Right cardiac atrium (tissue), 5 donors: ENCODE results near the gene MRGPRX3. TPM values are rescaled to one million over a fixed set of nuclear protein-coding genes. Genes with fewer than 3 reads are reported as not detected.
A peak's percentile ranks its signal among the peaks of the same experiment; 100 is the strongest.
"Not testable (repeated sequence)": the region's sequence is repeated elsewhere in the genome, so short reads cannot be mapped to it uniquely, and the experiment has no call there.

Experiments
- ATAC-seq, 2 donors: fragments of 200-7000 bp; cut with Tn5 transposase; one replicate each; pipeline versions ENCODE4 v1.8.0 to v1.9.1; 2020; ENCODE audit warnings: moderate library complexity in 2 of 2, mild to moderate bottlenecking in 1 of 2
- DNase-seq, 3 donors: peaks; one replicate each; pipeline ENCODE4 v3.0.0-alpha.2; 2020
- H3K27ac ChIP-seq: one replicate; pipeline ENCODE4 v1.5.1; 2013; ENCODE audit warnings: mild to moderate bottlenecking, low read length, control low read depth, moderate library complexity
- H3K27me3 ChIP-seq: one replicate; pipeline ENCODE4 v1.6.1; 2013; ENCODE audit not compliant: control insufficient read depth, insufficient read depth
- H3K4me1 ChIP-seq: one replicate; pipeline ENCODE4 v1.6.1; 2013; ENCODE audit warnings: low read length; ENCODE audit not compliant: control insufficient read depth, insufficient read depth
- H3K4me3 ChIP-seq: one replicate; pipeline ENCODE4 v1.5.1; 2013; ENCODE audit warnings: low read length, control low read depth
- H3K9me3 ChIP-seq: one replicate; pipeline ENCODE4 v1.6.1; 2013; ENCODE audit warnings: low read length; ENCODE audit not compliant: control insufficient read depth
- WGBS: extraction: QIAGEN DNeasy Blood & Tissue Kit; methylation state at CpG from one replicate; pipeline ENCODE4 v1.1.7; 2013; 5-methylcytosine and 5-hydroxymethylcytosine counted together
- intact Hi-C, 4 donors: fragments of 100-400 bp; cut with DNase I; formaldehyde crosslinking; loops; one replicate each; pipeline versions ENCODE4 v1.11.0 to v1.14.0; 2022 to 2023
- polyA plus RNA-seq: library from polyadenylated mRNA; stranded (reverse); fragments of 200-250 nt; gene quantifications from one replicate; pipeline ENCODE4 v1.2.3, GENCODE V29; 2013
- total RNA-seq, 4 donors: library from RNA; stranded (reverse); fragmentation: NEBNext Ultra II Directional; extraction: Animal tissue kit (Norgen Biotek cat#: 25700); gene quantifications; one replicate each; pipeline ENCODE4 v1.2.1, GENCODE V29; 2021
- donor health status: healthy with polysubstance abuse.
- donor health status: DM: no; HTN: yes; CAD: no.
- donor health status: DM: no; HTN: no; CAD: no.
- donor health status: DM: no; HTN: yes; CAD: no; lungs with severe emphysema.
- donor health status: DM: yes; HTN: yes; CAD: no.

MRGPRX3 gene
- total and polyA plus RNA-seq, 5 donors: not detected

DNA sequence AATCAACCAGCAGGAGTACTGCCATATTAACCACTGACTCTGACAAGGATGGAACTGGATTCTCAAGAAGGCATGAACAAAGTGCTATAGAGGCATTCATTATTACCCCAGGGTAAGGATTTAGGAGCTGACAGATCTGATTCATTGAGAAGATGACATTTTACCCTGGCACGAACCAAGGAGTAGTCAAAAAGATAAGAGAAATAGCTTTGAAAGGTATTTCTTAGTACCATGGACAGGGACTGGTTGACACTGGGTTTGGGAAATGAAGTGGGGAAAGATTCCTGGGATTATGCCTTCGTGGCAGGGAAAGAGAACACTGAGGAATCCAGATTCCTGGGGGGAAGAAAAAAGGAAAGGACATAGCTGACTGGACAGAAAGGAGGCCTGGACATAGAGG lies 21.4 kb upstream of the MRGPRX3 start:
- H3K4me3 ChIP-seq: no peak overlapping the region
- DNase-seq (no peak), ATAC-seq (no peak)
- no peaks in the 10 kb centered on the region for H3K27me3 ChIP-seq
- H3K27ac ChIP-seq: no peak overlapping the region
- no peaks in the 10 kb centered on the region for H3K9me3 ChIP-seq
- WGBS: 13% methylated on average over 2 of the region's 2 CpGs
- intact Hi-C loops: no loop called here
- no peaks in the 10 kb centered on the region for H3K4me1 ChIP-seq

DNA sequence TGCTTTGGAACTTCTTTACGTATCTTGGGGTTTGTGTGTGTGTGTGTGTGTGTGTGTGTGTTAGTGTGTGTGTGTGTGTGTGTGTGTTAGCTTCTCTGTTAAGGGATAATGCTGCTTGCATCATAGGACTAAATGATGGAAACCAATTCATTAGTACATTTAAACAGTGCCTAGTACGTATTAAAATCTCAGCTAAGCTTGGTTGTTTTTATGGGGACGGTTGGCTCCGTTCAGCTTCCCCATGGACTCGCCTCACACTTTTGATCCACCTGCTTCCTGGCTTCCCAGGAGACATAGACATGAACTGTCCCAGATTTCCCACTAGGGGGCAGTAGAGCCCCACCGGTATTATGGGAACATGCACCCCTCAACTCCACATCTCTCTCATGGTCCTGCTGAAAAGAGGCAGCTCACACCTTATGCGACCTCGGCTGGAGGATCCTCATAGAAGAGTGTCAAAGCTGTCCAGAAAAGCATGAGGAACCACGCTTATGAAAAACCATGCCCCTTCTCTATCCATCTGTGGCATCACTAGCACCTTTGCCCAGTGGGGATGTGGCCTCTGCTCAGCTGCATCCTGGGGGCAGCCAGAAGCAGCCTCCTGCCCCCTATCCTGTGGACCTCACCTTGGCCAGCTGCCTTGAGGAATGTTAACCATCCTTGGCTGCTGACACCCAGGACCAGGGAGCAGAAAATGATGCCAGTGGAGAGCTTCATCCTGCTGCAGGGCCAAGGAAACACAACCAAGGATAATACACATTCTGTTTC lies 16.8 kb upstream of the MRGPRX3 start:
- Histone ChIP-seq H3K4me3 (no peak overlapping the region), H3K4me1 (no peaks in the 10 kb centered on the region), H3K27me3 (no peaks in the 10 kb centered on the region), H3K9me3 (no peaks in the 10 kb centered on the region), H3K27ac (no peak overlapping the region)
- ATAC-seq (peak; percentile 85 to 88), DNase-seq (peak in 2 of 3 donors; percentile 20 to 49)
- 2% methylated on average over 9 of the region's 9 CpGs for WGBS
- intact Hi-C loops: no loop called here

DNA sequence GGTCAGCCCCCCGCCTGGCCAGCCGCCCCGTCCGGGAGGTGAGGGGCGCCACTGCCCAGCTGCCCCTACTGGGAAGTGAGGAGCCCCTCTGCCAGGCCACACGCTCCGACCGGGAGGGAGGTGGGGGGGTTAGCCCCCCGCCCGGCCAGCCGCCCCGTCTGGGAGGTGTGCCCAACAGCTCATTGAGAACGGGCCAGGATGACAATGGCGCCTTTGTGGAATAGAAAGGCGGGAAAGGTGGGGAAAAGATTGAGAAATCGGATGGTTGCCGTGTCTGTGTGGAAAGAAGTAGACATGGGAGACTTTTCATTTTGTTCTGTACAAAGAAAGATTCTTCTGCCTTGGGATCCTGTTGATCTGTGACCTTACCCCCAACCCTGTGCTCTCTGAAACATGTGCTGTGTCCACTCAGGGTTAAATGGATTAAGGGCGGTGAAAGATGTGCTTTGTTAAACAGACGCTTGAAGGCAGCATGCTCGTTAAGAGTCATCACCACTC lies 11.0 kb upstream of the MRGPRX3 start:
- H3K4me3 ChIP-seq, H3K4me1 ChIP-seq, H3K27me3 ChIP-seq, ATAC-seq, H3K27ac ChIP-seq, H3K9me3 ChIP-seq, intact Hi-C loops: not testable (repeated sequence)
- DNase-seq: peak in 1 of 3 donors; percentile 45
- WGBS: 82% methylated on average over 20 of the region's 20 CpGs

DNA sequence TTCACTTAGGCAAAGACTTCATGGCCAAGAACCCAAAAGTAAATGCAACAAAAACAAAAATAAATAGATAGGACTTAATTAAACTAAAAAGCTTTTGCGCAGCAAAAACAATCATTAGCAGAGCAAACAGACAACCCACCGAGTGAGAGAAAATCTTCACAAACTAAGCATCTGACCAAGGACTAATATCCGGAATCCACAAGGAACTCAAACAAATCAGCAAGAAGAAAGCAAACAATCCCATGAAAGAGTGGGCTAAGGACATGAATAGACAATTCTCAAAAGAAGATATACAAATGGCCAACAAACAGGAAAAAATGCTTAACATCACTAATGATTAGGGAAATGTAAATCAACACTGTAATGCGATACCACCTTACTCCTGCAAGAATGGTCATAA lies 1.3 kb upstream of the MRGPRX3 start:
- H3K27ac ChIP-seq, H3K27me3 ChIP-seq, H3K4me1 ChIP-seq, H3K4me3 ChIP-seq, ATAC-seq, DNase-seq, intact Hi-C loops, H3K9me3 ChIP-seq: not testable (repeated sequence)
- 92% methylated on average over 4 of the region's 4 CpGs for WGBS

DNA sequence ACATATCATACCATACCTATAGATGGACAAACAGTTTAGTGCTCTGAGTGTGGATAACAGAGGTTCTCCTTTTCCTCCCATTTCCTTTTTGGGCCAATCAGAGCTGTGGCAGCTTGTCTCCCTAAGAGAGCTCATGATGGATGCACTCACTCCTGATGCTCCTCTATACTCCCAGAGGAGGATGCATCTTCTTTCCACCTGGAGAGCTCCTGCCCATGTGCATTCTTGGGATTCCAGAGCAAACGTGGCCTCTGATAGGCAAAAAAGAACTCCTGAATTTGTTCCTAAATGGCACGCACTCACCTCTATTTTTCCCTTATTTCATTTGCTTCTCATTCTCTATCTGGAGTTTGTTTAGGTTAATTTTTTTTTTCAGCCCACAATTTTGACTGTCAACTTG lies 2.9 kb downstream of the MRGPRX3 start:
- WGBS: 41% methylated on average over 2 of the region's 2 CpGs
- no peaks in the 10 kb centered on the region for H3K27me3 ChIP-seq
- H3K27ac ChIP-seq: no peak overlapping the region
- ATAC-seq (no peak), DNase-seq (no peak)
- no peaks in the 10 kb centered on the region for H3K4me1 ChIP-seq
- intact Hi-C loops: no loop called here
- no peaks in the 10 kb centered on the region for H3K9me3 ChIP-seq
- no peak overlapping the region for H3K4me3 ChIP-seq

DNA sequence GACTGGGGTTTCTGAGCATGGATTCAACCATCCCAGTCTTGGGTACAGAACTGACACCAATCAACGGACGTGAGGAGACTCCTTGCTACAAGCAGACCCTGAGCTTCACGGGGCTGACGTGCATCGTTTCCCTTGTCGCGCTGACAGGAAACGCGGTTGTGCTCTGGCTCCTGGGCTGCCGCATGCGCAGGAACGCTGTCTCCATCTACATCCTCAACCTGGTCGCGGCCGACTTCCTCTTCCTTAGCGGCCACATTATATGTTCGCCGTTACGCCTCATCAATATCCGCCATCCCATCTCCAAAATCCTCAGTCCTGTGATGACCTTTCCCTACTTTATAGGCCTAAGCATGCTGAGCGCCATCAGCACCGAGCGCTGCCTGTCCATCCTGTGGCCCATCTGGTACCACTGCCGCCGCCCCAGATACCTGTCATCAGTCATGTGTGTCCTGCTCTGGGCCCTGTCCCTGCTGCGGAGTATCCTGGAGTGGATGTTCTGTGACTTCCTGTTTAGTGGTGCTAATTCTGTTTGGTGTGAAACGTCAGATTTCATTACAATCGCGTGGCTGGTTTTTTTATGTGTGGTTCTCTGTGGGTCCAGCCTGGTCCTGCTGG lies 4.9 kb downstream of the MRGPRX3 start:
- no peaks in the 10 kb centered on the region for H3K27me3 ChIP-seq
- H3K4me3 ChIP-seq: no peak overlapping the region
- ATAC-seq (no peak), DNase-seq (no peak)
- intact Hi-C loops: no loop called here
- 95% methylated on average over 29 of the region's 29 CpGs for WGBS
- peaks cover 1% of the 10 kb centered on the region for H3K9me3 ChIP-seq
- H3K27ac ChIP-seq: no peak overlapping the region
- H3K4me1 ChIP-seq: no peaks in the 10 kb centered on the region

DNA sequence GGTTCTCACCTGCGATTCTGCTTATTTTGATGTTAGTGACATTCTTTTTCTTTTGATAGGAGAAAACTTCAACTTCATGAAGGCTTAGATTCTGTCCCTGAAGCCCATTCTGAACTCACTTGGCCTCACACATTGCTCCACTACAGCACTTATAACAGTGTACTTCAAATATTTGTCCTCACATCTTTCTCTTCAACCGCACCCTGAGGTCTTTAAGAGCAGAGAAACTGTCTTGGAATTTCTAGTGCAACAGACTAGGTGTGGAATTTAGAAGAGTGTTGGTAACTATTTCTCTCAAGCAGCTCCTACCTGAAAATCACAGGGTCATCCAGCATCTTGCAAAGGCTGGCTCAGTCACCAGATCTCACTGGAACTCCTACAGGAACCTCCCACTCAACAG lies 7.8 kb downstream of the MRGPRX3 start:
- no peak for ATAC-seq
- H3K27me3 ChIP-seq: no peaks in the 10 kb centered on the region
- intact Hi-C loops: no loop called here
- DNase-seq: no peak
- H3K4me1 ChIP-seq: no peaks in the 10 kb centered on the region
- H3K9me3 ChIP-seq: peaks cover 1% of the 10 kb centered on the region
- 93% methylated on average over 2 of the region's 2 CpGs for WGBS
- no peak overlapping the region for H3K4me3 ChIP-seq
- no peak overlapping the region for H3K27ac ChIP-seq

DNA sequence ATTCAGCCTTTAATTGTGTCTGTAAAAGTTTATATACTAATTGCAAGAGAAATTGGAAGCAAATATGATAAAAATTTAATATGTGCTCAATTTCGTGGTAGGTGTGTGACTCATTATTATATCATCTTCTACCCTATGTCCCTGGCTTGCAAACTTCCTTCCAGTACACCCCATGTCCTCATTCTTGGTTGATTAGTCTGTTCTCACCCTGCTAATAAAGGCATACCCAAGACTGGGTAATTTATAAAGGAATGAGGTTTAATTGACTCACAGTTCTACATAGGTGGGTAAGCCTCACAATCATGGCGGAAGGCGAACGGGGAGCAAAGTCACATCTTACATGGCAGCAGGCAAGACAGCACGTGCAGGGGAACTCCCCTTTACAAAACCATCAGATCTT lies 11.9 kb downstream of the MRGPRX3 start:
- Histone ChIP-seq H3K4me3 (no peak overlapping the region), H3K27ac (no peak overlapping the region), H3K27me3 (no peaks in the 10 kb centered on the region), H3K9me3 (peaks cover 1% of the 10 kb centered on the region), H3K4me1 (no peaks in the 10 kb centered on the region)
- 71% methylated on average over 5 of the region's 5 CpGs for WGBS
- intact Hi-C loops: no loop called here
- DNase-seq (no peak), ATAC-seq (no peak)

DNA sequence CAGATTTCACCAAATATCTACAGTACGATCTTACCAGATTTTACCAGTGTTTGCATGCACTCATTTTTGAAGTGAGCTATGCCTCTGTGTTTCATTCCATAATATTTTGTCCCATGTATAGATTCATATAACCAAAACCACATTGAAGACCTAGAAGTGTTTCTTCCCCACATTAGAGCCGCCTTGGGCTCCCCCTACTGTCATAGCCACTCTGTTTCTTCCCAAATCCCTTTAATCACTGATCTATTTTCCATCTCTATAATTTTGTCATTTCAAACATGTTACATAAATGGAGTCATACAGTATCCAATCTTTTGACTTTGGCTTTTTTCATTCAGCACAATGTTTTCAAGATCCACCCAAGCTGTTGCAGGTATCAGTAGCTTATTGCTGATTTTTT lies 12.7 kb downstream of the MRGPRX3 start:
- no peak overlapping the region for H3K27ac ChIP-seq
- no peak overlapping the region for H3K4me3 ChIP-seq
- no peaks in the 10 kb centered on the region for H3K27me3 ChIP-seq
- no peak for DNase-seq
- intact Hi-C loops: no loop called here
- no peak for ATAC-seq
- peaks cover 1% of the 10 kb centered on the region for H3K9me3 ChIP-seq
- no peaks in the 10 kb centered on the region for H3K4me1 ChIP-seq
- WGBS: 69% methylated on average over 2 of the region's 2 CpGs

DNA sequence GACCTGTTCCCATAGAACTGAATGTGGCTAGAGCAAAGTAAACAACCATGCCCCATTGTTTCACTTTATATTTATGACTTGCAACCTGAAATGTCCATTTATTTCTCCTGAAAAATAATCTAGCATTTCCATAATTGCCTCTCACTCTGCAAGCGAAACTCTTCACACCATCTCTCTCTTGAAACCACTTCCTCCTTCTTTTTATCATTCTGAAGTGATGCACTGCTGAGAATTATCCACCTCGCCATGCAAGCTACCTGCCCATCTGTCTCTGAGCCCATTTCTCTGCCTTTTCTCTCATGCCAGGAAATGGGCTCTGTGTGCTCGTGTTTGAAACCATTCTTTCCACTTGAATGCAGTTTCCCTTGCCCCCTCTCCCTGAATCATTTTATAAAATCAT lies 13.5 kb downstream of the MRGPRX3 start:
- WGBS: 58% methylated on average over 3 of the region's 3 CpGs
- ATAC-seq (no peak), DNase-seq (no peak)
- H3K4me3 ChIP-seq: no peak overlapping the region
- intact Hi-C loops: no loop called here
- no peak overlapping the region for H3K27ac ChIP-seq
- no peaks in the 10 kb centered on the region for H3K4me1 ChIP-seq
- no peaks in the 10 kb centered on the region for H3K27me3 ChIP-seq
- no peaks in the 10 kb centered on the region for H3K9me3 ChIP-seq

DNA sequence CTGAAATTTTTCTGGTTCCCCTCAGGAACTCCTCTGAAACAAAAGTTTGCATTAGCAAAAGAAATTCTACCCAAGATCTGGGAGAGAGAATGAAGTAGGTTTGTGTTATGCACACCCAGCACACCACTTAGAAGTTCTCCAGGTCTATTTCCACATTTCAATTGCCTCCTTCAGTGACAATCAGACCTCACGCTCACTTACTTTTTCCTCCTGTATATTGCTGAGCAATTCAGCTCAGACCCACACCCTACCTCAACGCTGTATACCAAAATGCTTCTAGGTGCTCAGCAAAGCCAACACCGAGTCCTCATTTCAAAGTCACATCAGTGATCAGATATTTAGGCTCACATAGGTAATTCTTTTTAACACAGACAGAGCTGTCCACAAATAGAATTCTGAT lies 19.2 kb downstream of the MRGPRX3 start:
- no peak for DNase-seq
- Histone ChIP-seq H3K27ac (no peak overlapping the region), H3K27me3 (no peaks in the 10 kb centered on the region), H3K9me3 (no peaks in the 10 kb centered on the region), H3K4me1 (no peaks in the 10 kb centered on the region), H3K4me3 (no peak overlapping the region)
- ATAC-seq: no peak
- 79% methylated on average over 3 of the region's 3 CpGs for WGBS
- intact Hi-C loops: no loop called here
